Measurements from ENCODE around the gene CACNA1C.

CACNA1C gene

DNA sequence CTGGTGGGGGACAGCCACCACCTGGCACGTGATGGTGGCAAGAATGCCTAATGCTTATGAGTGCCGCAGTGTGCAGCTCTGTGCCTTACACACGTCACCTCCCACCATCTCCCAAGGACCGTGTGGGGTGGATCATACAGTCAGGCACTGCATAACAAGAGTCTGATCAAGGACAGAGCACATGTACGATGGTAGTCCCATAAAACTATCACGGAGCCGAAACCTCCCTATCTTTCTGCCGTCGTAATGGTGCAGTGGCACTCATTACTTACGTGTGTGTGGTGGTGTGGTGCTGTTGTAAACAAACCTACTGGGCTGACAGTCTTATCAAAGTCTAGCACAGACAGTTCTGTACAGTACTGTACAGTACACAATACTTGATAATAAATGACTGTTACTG lies 89.3 kb downstream of the CACNA1C start:
- DNase-seq = no peak

DNA sequence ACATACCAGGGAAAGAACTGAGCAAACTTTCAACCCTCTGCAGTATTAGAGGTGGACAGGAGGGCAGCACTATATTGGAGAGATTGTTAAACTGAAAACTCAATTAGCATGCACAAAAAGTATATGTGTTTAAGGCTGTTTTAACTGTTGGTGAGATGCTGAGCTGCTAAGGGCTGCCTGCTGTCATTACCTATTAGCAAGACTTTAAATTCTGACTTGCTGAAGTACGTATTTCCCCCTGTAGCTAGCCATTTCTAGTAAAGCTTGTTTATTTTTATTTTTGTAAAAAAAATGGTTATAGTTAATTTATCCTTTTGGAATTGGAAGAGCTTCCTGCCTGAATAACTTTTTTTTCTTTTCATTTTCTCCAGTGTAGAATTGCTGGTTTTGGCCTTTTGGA lies 92.2 kb downstream of the CACNA1C start:
- DNase-seq = no peak

DNA sequence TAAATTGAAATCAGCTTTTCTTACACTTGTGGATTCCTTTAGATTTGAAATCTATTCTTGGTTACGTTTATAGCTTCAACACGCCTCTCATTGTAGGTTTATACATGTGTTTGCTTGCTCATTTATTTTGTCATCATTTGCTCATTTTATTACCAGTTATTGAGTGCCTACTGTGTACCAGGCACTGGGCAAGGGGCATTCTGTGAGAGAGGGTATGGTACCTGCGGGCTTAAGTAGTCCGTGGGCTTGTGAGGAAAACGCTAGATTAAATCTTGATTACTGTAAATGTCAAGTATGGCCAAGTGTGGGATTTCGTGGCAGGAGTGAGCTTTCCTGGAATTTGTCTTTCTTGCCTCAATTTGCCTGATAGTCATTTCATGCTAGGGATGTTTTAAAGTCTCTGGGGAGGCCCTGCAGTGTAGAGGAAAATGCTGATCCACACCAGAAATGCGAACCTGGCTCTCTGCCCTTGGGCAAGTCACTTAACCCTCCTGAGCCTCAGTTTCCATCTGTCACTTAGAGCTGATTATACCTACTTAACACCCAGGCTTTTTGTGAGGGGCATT lies 92.7 kb downstream of the CACNA1C start:
- DNase-seq = no peak

DNA sequence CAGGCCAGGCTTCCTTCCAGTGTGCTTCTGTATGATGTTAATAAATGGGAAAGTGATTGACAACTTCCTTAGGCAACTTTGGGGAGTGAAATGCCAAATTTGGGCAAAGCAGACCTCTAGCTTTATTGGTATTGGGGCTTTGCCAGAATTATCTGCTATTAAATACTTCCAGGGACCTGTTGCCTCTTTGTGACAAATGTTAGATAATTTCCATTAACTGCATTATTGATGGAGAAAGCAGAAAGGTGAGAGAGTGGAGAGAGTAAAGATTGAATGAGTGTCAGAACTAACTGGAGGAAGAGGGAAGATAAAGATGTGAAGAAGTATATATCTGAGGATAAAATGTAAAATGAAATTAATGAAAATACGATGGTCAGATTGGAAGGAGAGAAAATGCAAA lies 94.5 kb downstream of the CACNA1C start:
- DNase-seq = no peak

DNA sequence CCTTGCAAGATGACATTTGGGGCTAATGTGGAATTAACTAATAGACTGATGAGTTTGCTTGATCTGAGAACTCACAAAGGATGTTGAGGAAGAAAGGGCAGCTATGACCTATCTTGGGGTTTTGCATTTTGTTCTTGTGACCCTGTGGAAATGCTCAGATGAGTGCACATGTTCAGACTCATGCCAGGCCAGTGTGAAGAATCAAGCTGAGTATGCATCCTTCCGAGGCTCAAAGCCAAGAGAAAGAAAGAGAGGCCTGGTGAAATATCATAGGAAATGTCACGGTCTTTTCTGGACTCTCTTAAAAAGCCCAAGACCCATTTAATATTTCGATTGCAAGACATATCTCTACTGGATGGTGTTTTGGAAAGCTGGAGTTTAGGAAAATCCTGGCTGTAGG lies 96.3 kb downstream of the CACNA1C start:
- no peak for DNase-seq

DNA sequence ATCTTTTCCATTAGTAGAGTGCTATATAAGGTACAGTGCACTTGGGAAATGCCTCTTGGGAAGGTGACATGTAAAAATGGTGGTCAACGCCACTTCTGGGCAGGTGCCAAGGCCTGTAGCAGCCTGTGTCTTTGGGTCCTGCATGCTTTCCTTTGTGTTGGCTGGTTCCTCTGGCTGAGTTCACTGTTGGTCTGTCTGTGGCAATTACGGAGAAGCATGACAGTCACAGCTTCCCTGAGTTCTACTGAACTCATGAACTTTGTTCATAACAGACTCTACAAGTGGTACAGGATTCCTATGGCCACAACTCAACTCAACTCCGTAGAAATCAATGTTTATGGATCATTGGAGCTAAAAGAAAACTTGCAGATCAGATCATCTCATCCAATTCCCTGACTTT lies 98.0 kb downstream of the CACNA1C start:
- DNase-seq = no peak

DNA sequence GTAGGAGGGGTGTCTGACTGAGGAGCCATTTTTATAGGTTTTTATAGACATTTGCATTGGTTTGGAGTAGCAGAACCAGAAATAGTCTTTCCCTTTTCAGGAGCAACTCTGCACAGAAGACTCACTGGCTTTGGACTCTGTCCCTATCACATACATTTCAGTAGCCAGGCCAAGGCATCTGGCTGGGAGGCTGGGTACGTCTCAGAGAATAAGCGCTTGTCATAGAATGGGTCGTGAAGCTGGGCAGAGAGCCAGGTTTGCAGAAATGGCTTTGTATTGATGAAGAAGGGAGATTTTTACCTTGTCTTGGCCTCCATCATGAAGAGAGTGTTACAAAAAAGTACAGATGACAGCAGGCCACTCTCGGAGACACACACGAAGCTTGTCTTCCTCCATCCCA lies 98.6 kb downstream of the CACNA1C start:
- DNase-seq = no peak

DNA sequence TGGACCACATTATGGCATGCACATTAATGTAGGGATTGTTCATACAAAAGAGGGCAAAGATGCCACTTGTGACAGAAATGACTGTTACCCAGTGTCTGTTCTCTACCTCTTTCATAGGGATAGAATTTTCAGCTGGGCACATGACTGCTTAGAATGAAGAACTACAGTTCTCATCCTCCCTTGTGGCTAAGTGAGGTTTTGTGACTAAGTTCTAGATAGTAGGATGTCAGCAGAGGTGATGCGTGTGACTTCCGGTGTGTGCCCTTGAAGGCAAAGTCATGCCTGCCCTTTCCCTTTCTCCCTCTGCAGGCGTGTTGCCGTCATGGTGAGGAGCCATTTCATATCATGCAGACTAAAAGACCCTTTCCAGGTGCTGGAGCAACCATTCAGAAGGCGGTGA lies 99.3 kb downstream of the CACNA1C start:
- DNase-seq = no peak

DNA sequence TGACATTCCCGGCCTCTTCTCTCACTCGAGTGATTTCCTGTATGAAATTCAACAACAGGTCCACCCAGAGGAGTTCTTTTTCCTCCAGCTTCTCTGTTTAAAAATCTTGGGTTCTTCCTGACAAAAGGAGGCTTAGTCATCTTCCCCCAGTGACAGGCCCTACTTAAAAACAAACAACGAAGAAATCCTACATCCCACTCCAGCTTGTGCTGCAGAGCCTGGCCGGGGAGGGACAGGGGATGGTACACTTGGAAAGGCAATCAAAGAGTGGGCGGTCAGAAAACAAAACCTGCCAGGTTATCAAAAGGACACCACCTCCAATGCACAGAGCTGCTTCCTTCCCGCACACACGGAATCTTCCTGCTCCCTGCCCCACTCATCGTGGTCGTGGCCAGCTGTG lies 101.3 kb downstream of the CACNA1C start:
- DNase-seq = no peak

DNA sequence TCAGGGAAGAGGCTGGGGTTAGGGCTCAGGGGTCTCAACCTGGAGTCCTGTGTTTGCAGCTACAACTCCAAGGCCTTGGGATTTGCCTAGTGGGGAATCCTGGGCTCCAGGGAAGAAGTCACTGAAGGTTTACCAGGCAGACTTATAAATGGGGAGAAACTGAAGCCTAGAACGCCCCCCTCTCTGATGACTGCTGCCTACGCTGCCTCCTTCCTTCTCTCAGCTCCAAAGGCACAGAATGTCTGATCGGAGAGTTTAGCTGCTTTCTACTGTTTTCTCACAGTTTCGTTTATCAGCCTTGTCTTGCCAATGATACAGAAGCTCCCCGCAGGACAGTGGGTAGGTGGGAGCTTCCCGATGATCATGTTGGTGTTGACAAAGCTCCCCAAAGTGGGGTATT lies 101.7 kb downstream of the CACNA1C start:
- DNase-seq = no peak

DNA sequence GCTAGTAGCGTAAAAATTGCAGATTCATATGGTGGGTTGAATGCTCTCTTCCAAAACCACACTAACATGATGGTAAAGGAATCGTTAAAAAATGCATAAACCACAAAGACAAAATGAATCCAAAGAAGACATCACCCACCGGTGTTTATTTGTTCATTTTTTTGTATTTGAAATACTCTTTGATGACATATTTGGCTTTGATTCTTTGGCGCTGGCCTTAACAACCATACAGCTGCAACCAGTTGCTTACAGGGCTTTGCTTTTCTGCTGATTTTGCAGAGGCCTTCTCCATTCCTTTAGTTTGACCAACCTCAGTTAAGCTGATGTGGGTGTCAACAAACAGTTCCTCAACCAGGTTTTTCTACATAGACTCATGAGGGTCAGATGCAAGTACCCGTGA lies 103.5 kb downstream of the CACNA1C start:
- DNase-seq = no peak

DNA sequence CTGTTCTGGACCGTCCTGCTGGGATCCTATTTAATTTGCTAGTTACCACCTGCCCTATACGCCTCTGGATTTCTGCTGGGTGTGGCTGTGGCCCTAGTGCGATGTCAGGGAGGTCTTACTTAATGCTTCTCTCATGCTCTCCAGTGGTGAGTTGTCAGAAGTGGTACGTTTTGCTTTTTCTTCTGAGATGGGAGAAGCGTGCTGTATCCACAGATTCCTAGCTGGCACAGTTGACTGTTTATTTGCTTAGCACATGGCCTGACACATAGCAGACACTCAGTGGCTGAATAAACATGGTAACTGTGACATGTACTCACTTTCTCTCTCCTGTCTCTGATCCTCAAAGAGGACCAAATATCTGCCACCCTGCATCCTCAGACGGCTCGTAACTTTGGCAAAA lies 107.3 kb downstream of the CACNA1C start:
- no peak for DNase-seq

DNA sequence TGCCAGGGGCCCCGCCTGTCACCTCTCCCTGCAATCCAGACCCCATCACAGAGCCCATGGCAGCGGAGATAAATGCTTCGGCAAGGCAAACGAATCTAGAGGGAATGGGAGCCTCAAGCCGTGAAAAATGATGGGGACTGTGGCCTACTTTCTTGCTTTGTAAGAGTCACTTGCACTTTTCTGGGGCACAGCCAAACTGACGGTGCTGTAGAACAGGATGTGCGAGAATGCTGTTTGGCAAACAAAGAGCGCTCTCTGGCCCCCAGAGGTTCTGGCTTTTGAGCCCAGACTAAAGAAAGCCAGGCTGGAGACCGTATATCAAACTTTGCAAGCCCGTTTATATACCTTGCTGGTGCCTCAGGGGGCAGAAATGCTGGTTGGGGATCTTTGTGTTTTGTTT lies 108.7 kb downstream of the CACNA1C start:
- no peak for DNase-seq

DNA sequence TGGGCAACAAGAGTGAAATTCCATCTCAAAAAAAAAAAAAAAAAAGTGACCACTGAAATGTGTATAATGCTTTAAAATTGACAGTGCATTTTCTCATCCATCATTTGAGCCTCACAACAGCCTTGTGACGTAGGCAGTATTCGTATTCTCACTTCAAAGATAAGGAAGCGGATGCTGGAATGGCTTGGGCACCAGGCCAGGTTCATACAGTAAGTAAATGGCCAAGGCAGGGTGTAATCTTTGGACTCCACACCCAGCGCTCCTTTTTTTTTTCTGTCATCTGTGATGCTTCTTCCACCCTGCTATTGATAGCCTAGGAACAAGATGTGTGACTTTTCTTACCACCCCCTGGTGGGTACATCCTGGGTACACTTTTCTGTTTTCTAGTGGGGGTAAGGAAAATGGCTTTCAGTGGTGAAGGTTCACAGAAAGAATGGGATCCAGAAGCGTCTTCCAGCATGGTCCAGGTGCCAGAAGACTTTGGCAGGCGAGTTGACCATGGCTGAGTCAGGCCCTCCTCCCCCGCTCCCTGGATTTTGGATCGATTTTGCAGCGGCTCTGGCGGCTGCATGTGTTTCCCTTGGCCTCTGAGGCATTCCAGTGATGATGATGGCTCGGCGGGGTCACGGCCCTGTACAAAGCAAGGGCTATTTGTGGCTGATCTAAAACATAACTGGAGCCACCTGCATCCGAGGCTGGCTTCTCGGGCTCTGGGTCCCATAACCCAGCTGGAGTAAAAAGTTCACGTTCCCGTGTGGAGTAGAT lies 110.6 kb downstream of the CACNA1C start:
- DNase-seq = no peak

DNA sequence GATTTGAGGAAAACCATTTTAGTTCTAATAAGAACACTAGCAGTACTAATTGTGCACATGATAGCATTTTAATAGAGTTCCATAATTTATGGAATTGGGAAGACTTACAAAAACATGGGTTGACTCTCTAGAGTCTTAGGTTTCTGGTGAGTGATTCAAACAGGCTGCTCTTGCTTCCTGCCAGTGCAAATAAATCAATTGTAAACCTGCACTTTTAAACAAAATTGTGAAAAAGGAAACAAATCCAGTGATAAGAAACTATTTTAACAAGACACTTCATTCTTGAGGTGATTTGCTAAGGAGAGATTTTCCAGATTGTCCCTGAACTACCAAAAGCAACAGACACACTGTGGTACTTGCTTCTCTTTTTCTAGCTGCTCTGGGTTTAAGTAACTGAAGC lies 112.2 kb downstream of the CACNA1C start:
- DNase-seq = no peak

DNA sequence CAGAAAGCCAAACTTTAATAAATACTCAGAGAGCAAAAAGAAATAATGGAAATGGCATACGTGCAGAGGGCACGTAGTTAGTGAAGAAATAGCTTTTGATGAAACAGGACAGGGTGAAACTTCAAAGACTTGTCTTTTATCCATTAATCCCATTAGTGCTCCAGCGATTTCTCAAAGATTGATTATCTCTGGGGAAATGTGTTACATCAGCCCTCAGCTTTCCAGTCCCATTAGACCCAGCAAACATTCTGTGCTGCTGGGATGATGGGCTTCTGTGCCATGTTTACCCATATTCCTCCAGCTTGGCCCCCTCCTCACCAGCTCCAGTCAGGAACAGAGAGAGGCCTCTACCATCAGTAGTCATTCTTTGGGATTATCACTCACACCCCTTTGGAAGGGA lies 113.1 kb downstream of the CACNA1C start:
- DNase-seq = no peak

DNA sequence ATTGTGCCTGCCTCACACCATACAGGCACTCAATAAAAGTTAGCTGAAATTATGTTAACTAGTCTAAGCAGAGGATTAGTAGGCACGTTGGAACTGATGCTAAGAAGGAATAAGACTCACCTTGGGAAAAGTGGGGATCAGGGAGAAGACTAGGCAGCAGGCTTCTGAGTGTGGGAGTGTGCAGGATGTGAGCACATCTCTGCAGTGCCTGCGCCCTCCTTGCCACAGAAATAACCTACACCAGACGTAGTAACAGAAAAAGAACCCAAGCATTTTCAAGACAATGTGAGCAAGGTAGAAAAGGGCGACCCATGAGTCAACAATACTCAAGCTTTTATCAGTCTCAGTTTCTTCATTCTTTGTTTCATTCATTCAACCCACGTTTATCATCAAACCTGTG lies 113.9 kb downstream of the CACNA1C start:
- no peak for DNase-seq

DNA sequence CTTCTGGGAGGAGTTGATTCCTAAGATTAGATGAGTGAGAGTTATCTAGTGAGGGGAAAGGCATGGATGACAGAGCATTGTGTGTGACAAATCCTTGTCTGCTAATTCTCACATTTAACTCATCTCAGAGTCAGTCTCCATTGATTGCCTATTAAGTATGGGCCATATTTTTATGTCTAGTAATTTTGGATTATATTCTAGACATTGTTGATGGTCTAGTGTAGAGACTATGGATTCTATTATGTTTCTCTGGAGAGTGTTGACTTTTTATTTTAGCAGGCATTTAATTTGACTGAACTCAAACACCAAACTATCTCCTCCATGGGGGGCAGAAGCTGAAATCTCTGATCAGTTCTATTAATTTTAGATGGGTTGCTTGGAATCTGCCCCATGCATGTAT lies 114.4 kb downstream of the CACNA1C start:
- DNase-seq = no peak

DNA sequence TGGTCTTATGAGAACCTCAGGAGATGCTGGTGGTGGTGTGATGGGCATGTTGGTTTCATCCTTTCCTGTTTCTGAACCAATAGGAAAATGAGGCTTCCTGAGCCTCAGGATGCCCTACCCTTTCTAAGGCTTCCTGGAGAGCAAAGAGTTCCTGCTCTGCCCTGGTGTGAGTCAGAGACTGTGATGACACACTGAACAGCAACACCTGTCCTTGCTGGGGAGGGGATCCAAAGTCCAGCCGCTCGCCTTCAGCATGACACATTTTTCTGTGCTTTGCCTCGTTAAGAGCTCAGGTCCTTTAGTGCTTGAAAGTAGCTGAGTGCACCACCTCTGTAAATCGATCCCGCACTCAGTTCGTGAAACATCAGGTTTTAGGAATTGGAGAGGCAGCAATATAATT lies 116.0 kb downstream of the CACNA1C start:
- no peak for DNase-seq

DNA sequence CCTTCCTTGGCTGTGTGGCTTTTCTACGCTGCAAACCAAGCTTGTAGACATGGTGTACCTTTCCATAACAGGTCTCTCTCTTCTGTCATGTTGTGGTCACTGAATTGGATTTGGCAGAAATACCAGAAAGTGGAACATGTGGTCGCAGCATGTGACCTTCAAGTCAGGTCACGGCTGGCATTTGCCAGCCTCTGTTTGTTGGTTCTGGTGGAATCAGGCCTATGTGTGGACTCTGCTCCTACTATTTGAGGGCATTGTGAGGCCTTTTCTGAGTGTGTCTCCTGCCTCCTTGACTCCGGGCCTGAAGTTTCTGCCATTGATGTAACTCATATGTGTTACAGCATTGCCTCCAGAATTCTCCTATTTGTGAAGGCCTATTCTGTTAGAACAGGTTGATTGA lies 116.7 kb downstream of the CACNA1C start:
- DNase-seq = no peak

DNA sequence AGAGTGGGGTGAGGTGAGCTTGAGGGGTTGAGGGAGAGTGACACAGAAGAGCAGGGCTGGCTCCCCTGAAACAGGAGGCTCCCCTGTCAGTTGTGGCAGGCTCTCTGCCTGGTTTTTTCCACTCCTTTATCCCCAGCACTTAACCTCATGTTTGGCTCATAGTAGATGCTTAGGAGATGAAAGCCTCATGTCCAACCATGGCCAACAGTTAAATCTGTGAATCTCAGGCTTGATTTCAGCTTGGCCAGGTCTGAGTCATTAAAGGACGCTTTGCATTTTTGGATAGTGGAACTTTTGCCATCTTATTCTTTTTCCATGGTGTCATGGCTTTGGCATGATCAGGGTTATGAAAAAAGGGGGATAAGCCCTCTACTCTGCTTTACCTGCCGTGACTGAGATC lies 117.2 kb downstream of the CACNA1C start:
- DNase-seq = no peak

DNA sequence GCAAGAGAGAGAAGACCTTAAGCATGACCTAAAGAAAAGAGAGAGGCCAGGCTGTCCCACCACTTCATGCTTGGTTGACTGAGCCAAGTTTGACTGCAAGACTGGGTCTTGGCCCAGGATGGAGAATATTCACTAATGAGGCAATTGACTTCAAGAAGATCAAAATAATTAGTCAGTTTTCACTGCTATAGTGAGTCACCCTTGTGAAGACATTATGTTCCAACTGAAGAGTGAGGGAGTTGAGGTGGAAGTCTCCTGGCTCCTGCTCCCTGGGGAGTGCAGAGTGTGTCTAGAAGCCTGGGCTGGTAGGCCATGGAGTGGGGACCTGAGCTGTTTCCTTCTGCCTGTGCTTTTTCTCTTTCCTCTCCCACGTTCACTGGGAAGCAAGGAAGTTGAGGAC lies 117.6 kb downstream of the CACNA1C start:
- DNase-seq = no peak

DNA sequence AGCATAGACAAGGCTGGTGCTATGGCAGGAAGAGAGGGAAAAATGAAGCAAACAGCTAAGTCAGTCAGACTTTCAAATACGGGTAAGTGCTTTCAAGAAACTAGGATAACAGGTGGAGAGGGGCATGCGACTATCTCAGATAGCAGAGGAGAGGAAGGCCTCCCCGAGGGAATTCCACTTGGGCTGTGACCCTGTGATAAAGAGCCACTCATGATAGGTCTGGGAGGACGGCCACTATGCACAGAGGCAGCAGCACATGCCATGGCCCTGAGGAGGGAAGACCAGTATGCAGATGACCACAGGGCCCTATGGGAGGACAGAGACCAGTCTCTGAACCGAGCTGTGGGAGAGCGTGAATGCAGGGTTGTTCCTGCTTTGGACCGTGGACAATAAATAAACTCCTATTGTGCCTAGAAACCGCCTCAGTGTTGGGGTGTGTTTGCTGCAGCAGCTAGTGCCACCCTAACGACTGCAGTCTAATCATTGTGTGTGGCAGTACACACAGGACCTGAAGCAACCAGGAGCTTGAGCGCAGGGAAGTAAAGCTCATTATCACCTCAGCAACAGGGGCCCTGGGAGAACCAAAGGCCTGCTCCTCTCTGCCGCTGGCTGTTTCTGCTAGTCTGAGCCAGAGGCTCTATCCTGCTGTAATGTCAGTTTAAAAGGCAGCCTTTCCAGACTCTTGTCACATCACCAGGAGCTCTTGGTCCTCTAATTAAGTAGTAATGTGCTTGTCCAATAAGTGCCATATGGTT lies 119.1 kb downstream of the CACNA1C start:
- DNase-seq = no peak

DNA sequence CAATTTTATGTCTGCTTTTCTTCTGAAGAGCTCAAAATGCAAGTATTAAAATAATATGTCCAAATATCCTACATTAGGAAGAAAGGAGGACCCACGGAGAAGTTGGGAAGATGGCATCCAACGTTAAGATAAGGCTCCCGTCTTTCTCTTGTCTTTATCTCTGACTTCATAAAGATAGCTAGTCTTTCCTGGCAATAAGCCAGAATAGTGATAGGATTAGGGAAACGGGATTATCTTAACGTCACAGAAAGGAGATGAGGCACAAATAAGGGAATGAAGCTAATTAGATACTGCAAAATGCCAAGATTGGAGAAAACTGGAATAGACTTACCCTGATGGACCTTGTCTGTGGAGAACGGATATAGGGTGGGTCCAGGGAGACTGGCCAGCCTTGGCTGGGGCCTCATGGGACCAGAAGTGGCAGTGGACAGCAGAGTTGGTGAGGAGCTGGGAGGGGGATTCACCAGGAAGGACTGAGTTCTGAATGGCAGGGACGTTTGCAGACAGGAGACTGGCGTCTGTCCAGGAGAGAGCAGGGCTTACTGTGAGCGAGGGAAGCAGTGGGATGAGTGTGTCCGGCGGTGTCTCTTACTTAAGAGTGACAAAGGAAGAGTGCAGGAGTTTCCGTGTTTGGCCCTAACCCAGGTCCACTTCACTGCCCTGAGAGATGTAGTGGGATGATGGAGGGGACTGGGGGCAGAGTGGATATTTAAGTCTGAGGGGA lies 119.9 kb downstream of the CACNA1C start:
- DNase-seq = no peak
